ENCODE data around the gene PGM1. TPM values are rescaled to one million over a fixed set of nuclear protein-coding genes. Genes with fewer than 3 reads are reported as not detected.
A peak's percentile ranks its signal among the peaks of the same experiment; 100 is the strongest.

Gene PGM1
- total and polyA plus RNA-seq, 2 of the 13 experiments (the other 11 are each of a cell fraction or from before 2014, with no cell fraction given) = 51.6 to 105 TPM

DNA sequence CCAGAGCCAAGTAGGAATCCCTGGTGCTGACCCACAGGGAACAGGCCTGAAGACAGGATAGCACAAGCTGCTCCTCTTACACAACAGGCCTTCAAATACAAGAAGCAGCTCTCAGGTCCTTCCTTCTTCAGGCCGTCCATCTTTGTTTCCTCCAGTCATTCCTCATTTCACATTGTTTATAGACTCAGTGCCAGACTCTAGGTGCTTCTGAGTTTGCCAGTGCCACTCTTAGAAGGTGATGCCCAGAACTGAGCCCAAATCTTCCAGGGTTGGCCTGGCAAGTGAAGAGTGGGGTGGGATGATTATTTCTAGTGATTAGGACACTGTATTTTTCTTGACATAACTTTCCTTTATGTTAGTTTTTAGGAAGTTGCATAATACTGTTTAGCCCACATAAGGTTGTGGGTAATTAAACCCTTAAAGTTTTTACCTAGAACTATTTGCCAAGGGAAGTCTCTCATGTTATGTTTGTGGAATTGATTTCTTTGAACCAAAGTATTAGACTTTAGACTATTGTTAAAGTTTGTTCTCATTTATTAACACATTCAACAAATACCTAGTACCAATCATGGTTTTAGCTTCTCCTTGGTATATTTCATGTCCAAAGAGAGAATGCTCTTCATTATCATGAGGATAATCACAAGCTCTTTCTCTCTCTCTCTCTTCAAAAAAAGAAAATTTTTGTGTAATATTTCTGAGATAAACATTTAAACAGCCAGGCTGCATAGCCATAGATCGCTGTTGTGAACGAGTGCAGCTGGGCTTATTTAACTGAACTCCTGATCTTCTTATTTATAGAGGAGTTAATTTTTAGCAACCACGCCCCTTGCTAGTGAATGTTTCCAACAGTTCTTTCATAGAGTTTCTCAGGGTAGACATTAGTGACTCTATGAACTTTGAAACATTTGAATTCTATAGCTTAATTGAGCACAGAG is 47.7 kb downstream of the PGM1 start (continued):
- TF ChIP-seq HBP1 (CRISPR knock-in tag; IDR thresholded peaks at IDR 0.05; ENCODE audit: low read depth) (no peak), HHEX (CRISPR knock-in tag; IDR thresholded peaks at IDR 0.05) (no peak), ZBTB7B (CRISPR knock-in tag; IDR thresholded peaks at IDR 0.05) (peak; percentile 55; the same call in 1 of the 2 replicates), ZNF251 (CRISPR knock-in tag; IDR thresholded peaks at IDR 0.05) (no peak), PPARG (CRISPR knock-in tag; conservative IDR thresholded peaks at IDR 0.05) (peak; percentile 62), SNAI1 (CRISPR knock-in tag; IDR thresholded peaks at IDR 0.05; ENCODE audit: borderline replicate concordance) (no peak)
- TF ChIP-seq, protein P1, sequence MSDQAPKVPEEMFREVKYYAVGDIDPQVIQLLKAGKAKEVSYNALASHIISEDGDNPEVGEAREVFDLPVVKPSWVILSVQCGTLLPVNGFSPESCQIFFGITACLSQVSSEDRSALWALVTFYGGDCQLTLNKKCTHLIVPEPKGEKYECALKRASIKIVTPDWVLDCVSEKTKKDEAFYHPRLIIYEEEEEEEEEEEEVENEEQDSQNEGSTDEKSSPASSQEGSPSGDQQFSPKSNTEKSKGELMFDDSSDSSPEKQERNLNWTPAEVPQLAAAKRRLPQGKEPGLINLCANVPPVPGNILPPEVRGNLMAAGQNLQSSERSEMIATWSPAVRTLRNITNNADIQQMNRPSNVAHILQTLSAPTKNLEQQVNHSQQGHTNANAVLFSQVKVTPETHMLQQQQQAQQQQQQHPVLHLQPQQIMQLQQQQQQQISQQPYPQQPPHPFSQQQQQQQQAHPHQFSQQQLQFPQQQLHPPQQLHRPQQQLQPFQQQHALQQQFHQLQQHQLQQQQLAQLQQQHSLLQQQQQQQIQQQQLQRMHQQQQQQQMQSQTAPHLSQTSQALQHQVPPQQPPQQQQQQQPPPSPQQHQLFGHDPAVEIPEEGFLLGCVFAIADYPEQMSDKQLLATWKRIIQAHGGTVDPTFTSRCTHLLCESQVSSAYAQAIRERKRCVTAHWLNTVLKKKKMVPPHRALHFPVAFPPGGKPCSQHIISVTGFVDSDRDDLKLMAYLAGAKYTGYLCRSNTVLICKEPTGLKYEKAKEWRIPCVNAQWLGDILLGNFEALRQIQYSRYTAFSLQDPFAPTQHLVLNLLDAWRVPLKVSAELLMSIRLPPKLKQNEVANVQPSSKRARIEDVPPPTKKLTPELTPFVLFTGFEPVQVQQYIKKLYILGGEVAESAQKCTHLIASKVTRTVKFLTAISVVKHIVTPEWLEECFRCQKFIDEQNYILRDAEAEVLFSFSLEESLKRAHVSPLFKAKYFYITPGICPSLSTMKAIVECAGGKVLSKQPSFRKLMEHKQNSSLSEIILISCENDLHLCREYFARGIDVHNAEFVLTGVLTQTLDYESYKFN (CRISPR knock-in tag; conservative IDR thresholded peaks at IDR 0.05) = peak; percentile 97
- TF ChIP-seq, protein P2, sequence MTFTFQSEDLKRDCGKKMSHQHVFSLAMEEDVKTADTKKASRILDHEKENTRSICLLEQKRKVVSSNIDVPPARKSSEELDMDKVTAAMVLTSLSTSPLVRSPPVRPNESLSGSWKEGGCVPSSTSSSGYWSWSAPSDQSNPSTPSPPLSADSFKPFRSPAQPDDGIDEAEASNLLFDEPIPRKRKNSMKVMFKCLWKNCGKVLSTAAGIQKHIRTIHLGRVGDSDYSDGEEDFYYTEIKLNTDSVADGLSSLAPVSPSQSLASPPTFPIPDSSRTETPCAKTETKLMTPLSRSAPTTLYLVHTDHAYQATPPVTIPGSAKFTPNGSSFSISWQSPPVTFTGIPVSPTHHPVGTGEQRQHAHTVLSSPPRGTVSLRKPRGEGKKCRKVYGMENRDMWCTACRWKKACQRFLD (CRISPR knock-in tag; IDR thresholded peaks at IDR 0.05; ENCODE audit: borderline replicate concordance) = no peak
- TF ChIP-seq, protein P3, sequence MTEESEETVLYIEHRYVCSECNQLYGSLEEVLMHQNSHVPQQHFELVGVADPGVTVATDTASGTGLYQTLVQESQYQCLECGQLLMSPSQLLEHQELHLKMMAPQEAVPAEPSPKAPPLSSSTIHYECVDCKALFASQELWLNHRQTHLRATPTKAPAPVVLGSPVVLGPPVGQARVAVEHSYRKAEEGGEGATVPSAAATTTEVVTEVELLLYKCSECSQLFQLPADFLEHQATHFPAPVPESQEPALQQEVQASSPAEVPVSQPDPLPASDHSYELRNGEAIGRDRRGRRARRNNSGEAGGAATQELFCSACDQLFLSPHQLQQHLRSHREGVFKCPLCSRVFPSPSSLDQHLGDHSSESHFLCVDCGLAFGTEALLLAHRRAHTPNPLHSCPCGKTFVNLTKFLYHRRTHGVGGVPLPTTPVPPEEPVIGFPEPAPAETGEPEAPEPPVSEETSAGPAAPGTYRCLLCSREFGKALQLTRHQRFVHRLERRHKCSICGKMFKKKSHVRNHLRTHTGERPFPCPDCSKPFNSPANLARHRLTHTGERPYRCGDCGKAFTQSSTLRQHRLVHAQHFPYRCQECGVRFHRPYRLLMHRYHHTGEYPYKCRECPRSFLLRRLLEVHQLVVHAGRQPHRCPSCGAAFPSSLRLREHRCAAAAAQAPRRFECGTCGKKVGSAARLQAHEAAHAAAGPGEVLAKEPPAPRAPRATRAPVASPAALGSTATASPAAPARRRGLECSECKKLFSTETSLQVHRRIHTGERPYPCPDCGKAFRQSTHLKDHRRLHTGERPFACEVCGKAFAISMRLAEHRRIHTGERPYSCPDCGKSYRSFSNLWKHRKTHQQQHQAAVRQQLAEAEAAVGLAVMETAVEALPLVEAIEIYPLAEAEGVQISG (CRISPR knock-in tag; IDR thresholded peaks at IDR 0.05) = no peak
- TF ChIP-seq, protein P4, sequence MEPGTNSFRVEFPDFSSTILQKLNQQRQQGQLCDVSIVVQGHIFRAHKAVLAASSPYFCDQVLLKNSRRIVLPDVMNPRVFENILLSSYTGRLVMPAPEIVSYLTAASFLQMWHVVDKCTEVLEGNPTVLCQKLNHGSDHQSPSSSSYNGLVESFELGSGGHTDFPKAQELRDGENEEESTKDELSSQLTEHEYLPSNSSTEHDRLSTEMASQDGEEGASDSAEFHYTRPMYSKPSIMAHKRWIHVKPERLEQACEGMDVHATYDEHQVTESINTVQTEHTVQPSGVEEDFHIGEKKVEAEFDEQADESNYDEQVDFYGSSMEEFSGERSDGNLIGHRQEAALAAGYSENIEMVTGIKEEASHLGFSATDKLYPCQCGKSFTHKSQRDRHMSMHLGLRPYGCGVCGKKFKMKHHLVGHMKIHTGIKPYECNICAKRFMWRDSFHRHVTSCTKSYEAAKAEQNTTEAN (CRISPR knock-in tag; conservative IDR thresholded peaks at IDR 0.05) = peak; percentile 65; the same call in 1 of the 2 replicates
- TF ChIP-seq, protein P5, sequence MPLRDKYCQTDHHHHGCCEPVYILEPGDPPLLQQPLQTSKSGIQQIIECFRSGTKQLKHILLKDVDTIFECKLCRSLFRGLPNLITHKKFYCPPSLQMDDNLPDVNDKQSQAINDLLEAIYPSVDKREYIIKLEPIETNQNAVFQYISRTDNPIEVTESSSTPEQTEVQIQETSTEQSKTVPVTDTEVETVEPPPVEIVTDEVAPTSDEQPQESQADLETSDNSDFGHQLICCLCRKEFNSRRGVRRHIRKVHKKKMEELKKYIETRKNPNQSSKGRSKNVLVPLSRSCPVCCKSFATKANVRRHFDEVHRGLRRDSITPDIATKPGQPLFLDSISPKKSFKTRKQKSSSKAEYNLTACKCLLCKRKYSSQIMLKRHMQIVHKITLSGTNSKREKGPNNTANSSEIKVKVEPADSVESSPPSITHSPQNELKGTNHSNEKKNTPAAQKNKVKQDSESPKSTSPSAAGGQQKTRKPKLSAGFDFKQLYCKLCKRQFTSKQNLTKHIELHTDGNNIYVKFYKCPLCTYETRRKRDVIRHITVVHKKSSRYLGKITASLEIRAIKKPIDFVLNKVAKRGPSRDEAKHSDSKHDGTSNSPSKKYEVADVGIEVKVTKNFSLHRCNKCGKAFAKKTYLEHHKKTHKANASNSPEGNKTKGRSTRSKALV (CRISPR knock-in tag; IDR thresholded peaks at IDR 0.05) = no peak

Data from HepG2 (cell line).